Stimulated activated naive B cell treated with anti-CD40 and anti-IgM and Interleukin-4, amounts not matched to agents 10 μg/mL and 1 μg/mL and 100 μg/mL, for 72 hours (primary cell): Measurements from ENCODE around the gene GABRR1.

Experiments used
- ATAC-seq, 2 donors: fragments of 150-1000 bp; cut with Tn5 transposase; replicated peaks; 2 replicates each; pipeline ENCODE4 v1.10.0; 2021; ENCODE audit warnings: moderate library complexity in 1 of 2
- DNase-seq: peaks from one replicate; pipeline ENCODE4 v3.0.0; 2021
- H3K27ac Mint-ChIP-seq: one replicate; pipeline ENCODE4 v1.8.0; 2022; ENCODE audit warnings: mild to moderate bottlenecking, mixed read lengths
- H3K27me3 Mint-ChIP-seq, 2 donors: one replicate each; pipeline ENCODE4 v1.8.0; 2022; ENCODE audit warnings: mixed read lengths in 2 of 2
- H3K36me3 Mint-ChIP-seq, 2 donors: one replicate each; pipeline ENCODE4 v1.8.0; 2022; ENCODE audit warnings: mixed read lengths in 2 of 2, mild to moderate bottlenecking in 1 of 2
- H3K4me1 Mint-ChIP-seq, 2 donors: one replicate each; pipeline ENCODE4 v1.8.0; 2022; ENCODE audit warnings: mixed read lengths in 2 of 2, mild to moderate bottlenecking in 1 of 2
- H3K4me3 Mint-ChIP-seq, 2 donors: one replicate each; pipeline ENCODE4 v1.8.0; 2022; ENCODE audit warnings: mild to moderate bottlenecking in 2 of 2, mixed read lengths in 2 of 2, moderate library complexity in 1 of 2
- H3K9me3 Mint-ChIP-seq, 2 donors: one replicate each; pipeline ENCODE4 v1.8.0; 2022; ENCODE audit warnings: mixed read lengths in 2 of 2, mild to moderate bottlenecking in 1 of 2

GABRR1 gene

GRCh38 chr6:89200706-89201215 lies 16.4 kb downstream of the GABRR1 start:
- H3K4me1 Mint-ChIP-seq: no peaks in the 10 kb centered on the region
- no peak overlapping the region for H3K4me3 Mint-ChIP-seq
- no peaks in the 10 kb centered on the region for H3K36me3 Mint-ChIP-seq
- ATAC-seq (no peak), DNase-seq (no peak)
- no peak overlapping the region for H3K27ac Mint-ChIP-seq
- H3K9me3 Mint-ChIP-seq: no peaks in the 10 kb centered on the region
- H3K27me3 Mint-ChIP-seq: peaks cover 0 to 4% of the 10 kb centered on the region in 2 donors

- peaks cover 0 to 4% of the 10 kb centered on the region in 2 donors for H3K36me3 Mint-ChIP-seq
- peaks cover 0 to 4% of the 10 kb centered on the region in 2 donors for H3K27me3 Mint-ChIP-seq
These were observed 17.6 kb downstream of the GABRR1 start for GRCh38 chr6:89199579-89199978.

GRCh38 chr6:89198235-89198634 lies 18.9 kb downstream of the GABRR1 start:
- Mint-ChIP-seq H3K4me3 (no peak overlapping the region), H3K9me3 (peaks cover 12 to 15% of the 10 kb centered on the region in 2 donors), H3K27ac (no peak overlapping the region), H3K27me3 (peaks cover 0 to 4% of the 10 kb centered on the region in 2 donors), H3K4me1 (no peaks in the 10 kb centered on the region), H3K36me3 (peaks cover 0 to 6% of the 10 kb centered on the region in 2 donors)
- no peak for DNase-seq
- ATAC-seq: no peak

More at GRCh38 chr6:89199579-89199978, 17.6 kb downstream of the GABRR1 start:
- ATAC-seq (no peak), DNase-seq (no peak)
- no peaks in the 10 kb centered on the region for H3K4me1 Mint-ChIP-seq
- no peak overlapping the region for H3K27ac Mint-ChIP-seq
- H3K4me3 Mint-ChIP-seq: no peak overlapping the region
- peaks cover 4 to 5% of the 10 kb centered on the region in 2 donors for H3K9me3 Mint-ChIP-seq

- Mint-ChIP-seq H3K36me3 (peaks cover 0 to 6% of the 10 kb centered on the region in 2 donors), H3K27me3 (peaks cover 0 to 4% of the 10 kb centered on the region in 2 donors), H3K4me1 (no peaks in the 10 kb centered on the region), H3K27ac (no peak overlapping the region), H3K4me3 (no peak overlapping the region), H3K9me3 (peaks cover 12 to 15% of the 10 kb centered on the region in 2 donors)
- DNase-seq (no peak), ATAC-seq (no peak)
These were observed 20.0 kb downstream of the GABRR1 start for GRCh38 chr6:89197141-89197540.

DNA sequence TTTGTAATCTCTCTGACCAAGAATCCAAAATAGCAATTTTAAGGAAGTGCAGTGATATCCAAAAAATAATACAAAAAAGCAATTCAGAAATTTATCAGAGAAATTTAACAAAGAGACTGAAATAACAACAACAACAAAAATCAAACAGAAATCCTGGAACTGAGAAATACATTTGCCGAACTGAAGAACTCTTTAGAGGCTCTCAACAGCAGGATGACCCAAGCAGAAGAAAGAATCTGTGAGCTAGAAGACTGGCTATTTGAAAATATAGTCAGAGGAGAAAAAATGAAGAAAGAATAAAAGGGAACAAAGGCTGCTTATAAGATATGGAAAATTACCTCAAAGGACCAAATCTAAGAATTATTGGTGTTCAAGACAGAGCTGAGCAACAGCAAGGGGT lies 22.6 kb downstream of the GABRR1 start:
- Mint-ChIP-seq H3K4me1 (no peaks in the 10 kb centered on the region), H3K27me3 (no peaks in the 10 kb centered on the region), H3K36me3 (peaks cover 0 to 6% of the 10 kb centered on the region in 2 donors), H3K27ac (no peak overlapping the region), H3K9me3 (peaks cover 12 to 15% of the 10 kb centered on the region in 2 donors), H3K4me3 (no peak overlapping the region)
- no peak for DNase-seq
- ATAC-seq: no peak

- Mint-ChIP-seq H3K27ac (no peak overlapping the region), H3K27me3 (peaks cover 0 to 5% of the 10 kb centered on the region in 2 donors), H3K36me3 (peaks cover 0 to 6% of the 10 kb centered on the region in 2 donors), H3K4me1 (no peaks in the 10 kb centered on the region), H3K9me3 (peaks cover 12 to 15% of the 10 kb centered on the region in 2 donors), H3K4me3 (no peak overlapping the region)
- no peak for DNase-seq
- ATAC-seq: no peak
These were observed 26.4 kb downstream of the GABRR1 start for GRCh38 chr6:89190741-89191140.

GRCh38 chr6:89187504-89187903 lies 29.7 kb downstream of the GABRR1 start:
- Mint-ChIP-seq H3K36me3 (no peaks in the 10 kb centered on the region), H3K4me1 (no peaks in the 10 kb centered on the region), H3K4me3 (no peak overlapping the region), H3K9me3 (no peaks in the 10 kb centered on the region), H3K27ac (no peak overlapping the region), H3K27me3 (peaks cover 0 to 5% of the 10 kb centered on the region in 2 donors)
- ATAC-seq (no peak), DNase-seq (no peak)

GRCh38 chr6:89186762-89187161 lies 30.4 kb downstream of the GABRR1 start:
- H3K27me3 Mint-ChIP-seq: peaks cover 0 to 5% of the 10 kb centered on the region in 2 donors
- ATAC-seq (no peak), DNase-seq (no peak)
- H3K27ac Mint-ChIP-seq: no peak overlapping the region
- H3K4me1 Mint-ChIP-seq: no peaks in the 10 kb centered on the region
- H3K36me3 Mint-ChIP-seq: no peaks in the 10 kb centered on the region
- no peaks in the 10 kb centered on the region for H3K9me3 Mint-ChIP-seq
- H3K4me3 Mint-ChIP-seq: no peak overlapping the region

GRCh38 chr6:89184344-89184743 lies 32.8 kb downstream of the GABRR1 start:
- Mint-ChIP-seq H3K4me3 (no peak overlapping the region), H3K27ac (no peak overlapping the region), H3K36me3 (no peaks in the 10 kb centered on the region), H3K4me1 (no peaks in the 10 kb centered on the region), H3K27me3 (peaks cover 0 to 5% of the 10 kb centered on the region in 2 donors), H3K9me3 (no peaks in the 10 kb centered on the region)
- DNase-seq: no peak
- ATAC-seq: no peak

DNA sequence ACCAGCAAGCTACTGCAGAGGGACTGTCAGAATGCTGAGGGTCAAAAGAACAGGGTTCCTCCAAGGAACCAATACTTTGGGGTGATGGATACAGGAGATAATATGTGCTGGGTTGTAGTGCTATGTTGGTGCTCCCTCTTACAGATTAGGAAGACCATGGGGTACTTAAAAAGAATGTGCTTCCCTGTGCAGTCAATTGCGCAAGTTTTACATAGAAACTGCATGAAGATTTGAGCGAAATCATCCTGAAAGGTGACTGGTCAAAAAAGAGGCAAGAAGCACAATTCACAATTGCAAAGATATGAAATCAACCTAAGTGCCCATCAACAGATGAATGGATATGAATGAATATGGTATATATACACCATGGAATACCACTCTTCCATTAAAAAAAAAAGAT lies 33.9 kb downstream of the GABRR1 start:
- Mint-ChIP-seq H3K27me3 (peaks cover 0 to under 1% of the 10 kb centered on the region in 2 donors), H3K9me3 (no peaks in the 10 kb centered on the region), H3K4me1 (no peaks in the 10 kb centered on the region), H3K27ac (no peak overlapping the region), H3K4me3 (no peak overlapping the region), H3K36me3 (no peaks in the 10 kb centered on the region)
- DNase-seq (no peak), ATAC-seq (no peak)

- no peaks in the 10 kb centered on the region for H3K36me3 Mint-ChIP-seq
- no peak overlapping the region for H3K4me3 Mint-ChIP-seq
- H3K27me3 Mint-ChIP-seq: no peaks in the 10 kb centered on the region
- no peaks in the 10 kb centered on the region for H3K9me3 Mint-ChIP-seq
- DNase-seq (no peak), ATAC-seq (no peak)
- no peaks in the 10 kb centered on the region for H3K4me1 Mint-ChIP-seq
- no peak overlapping the region for H3K27ac Mint-ChIP-seq
These were observed 36.2 kb downstream of the GABRR1 start for GRCh38 chr6:89180971-89181370.

GRCh38 chr6:89180112-89180511 lies 37.0 kb downstream of the GABRR1 start:
- Mint-ChIP-seq H3K4me1 (no peaks in the 10 kb centered on the region), H3K27me3 (no peaks in the 10 kb centered on the region), H3K4me3 (no peak overlapping the region), H3K27ac (no peak overlapping the region), H3K9me3 (no peaks in the 10 kb centered on the region), H3K36me3 (no peaks in the 10 kb centered on the region)
- no peak for DNase-seq
- no peak for ATAC-seq

DNA sequence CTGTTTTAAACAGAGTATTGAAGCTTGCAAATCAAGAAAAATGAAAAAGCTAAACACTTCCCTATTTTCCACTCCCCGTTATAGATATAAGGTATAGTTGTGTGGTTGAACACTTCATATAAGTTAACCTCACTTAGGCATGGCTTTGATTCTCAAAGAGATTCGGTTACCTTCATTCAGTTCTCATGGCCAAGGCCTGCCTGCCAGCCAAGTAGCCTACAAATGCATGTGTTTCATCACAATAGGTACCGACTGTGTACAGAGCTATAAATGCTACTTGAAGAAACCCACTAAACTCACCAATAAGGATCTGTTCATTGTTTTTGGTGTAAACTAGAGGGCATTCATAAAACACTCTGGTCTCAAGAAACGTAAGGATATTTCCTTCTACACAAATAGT lies 43.5 kb downstream of the GABRR1 start:
- ATAC-seq (no peak), DNase-seq (no peak)
- Mint-ChIP-seq H3K4me3 (no peak overlapping the region), H3K27ac (no peak overlapping the region), H3K4me1 (no peaks in the 10 kb centered on the region), H3K36me3 (no peaks in the 10 kb centered on the region), H3K27me3 (no peaks in the 10 kb centered on the region), H3K9me3 (no peaks in the 10 kb centered on the region)

- Mint-ChIP-seq H3K36me3 (no peaks in the 10 kb centered on the region), H3K27ac (no peak overlapping the region), H3K27me3 (no peaks in the 10 kb centered on the region), H3K9me3 (no peaks in the 10 kb centered on the region), H3K4me3 (no peak overlapping the region), H3K4me1 (no peaks in the 10 kb centered on the region)
- DNase-seq (no peak), ATAC-seq (no peak)
These were observed 45.0 kb downstream of the GABRR1 start for GRCh38 chr6:89172131-89172530.

DNA sequence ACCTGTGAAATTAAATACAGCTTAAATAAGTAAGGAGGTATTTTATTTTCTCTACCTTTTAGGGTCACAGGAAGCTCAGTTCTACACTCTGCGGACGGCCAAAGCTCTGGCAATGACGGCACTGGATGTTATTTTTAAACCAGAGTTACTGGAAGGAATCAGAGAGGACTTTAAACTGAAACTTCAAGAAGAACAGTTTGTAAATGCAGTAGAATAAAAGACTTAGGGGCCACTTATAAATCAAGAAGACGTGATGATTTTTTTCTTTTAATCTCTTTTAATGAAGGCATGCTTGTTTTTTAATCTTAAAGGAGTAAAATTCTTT lies 55.1 kb downstream of the GABRR1 start:
- Mint-ChIP-seq H3K27me3 (no peaks in the 10 kb centered on the region), H3K4me1 (no peaks in the 10 kb centered on the region), H3K27ac (no peak overlapping the region), H3K36me3 (peaks cover 21 to 32% of the 10 kb centered on the region in 2 donors), H3K9me3 (no peaks in the 10 kb centered on the region), H3K4me3 (no peak overlapping the region)
- DNase-seq (no peak), ATAC-seq (no peak)
